Naive thymus-derived CD8-positive, alpha-beta T cell (primary cell): ENCODE results near the gene WWC2. TPM values are rescaled to one million over a fixed set of nuclear protein-coding genes. Genes with fewer than 3 reads are reported as not detected.

ENCODE experiments used
- ATAC-seq, 2 donors: fragments of 150-1000 bp; cut with Tn5 transposase in 1 of 2; sonication (Bioruptor Pico), chemical (Tn5 transposase) in 1 of 2; 1 replicate in 1 of 2; 2 replicates in 1 of 2; pipeline ENCODE4 v1.10.0; 2021; ENCODE audit warnings: mild to moderate bottlenecking in 2 of 2, moderate library complexity in 2 of 2
- POLR2A ChIA-PET: fragments of 350-600 bp; sonication (Branson Sonifier 250); formaldehyde crosslinking; loops from one replicate; lab custom pipeline; 2021; ENCODE audit warnings: antibody characterized with exemption; lab: Charles Lee
- DNase-seq, 10 donors: peaks; one replicate each; pipeline versions ENCODE4 v3.0.0 to v3.0.0-alpha.2; 2020 to 2022
- H3K27ac Mint-ChIP-seq, 10 donors: one replicate each; pipeline ENCODE4 v1.8.0; 2020 to 2022; ENCODE audit warnings: mild to moderate bottlenecking in 10 of 10, mixed read lengths in 10 of 10, moderate library complexity in 4 of 10, inconsistent platforms in 1 of 10
- H3K27me3 Mint-ChIP-seq, 5 donors: one replicate each; pipeline ENCODE4 v1.8.0; 2021 to 2022; ENCODE audit warnings: mixed read lengths in 5 of 5
- H3K36me3 Mint-ChIP-seq, 3 donors: one replicate each; pipeline ENCODE4 v1.8.0; 2020 to 2022; ENCODE audit warnings: mixed read lengths in 3 of 3, mild to moderate bottlenecking in 2 of 3, inconsistent platforms in 1 of 3
- H3K4me1 Mint-ChIP-seq, 4 donors: one replicate each; pipeline ENCODE4 v1.8.0; 2021 to 2022; ENCODE audit warnings: mixed read lengths in 4 of 4
- H3K4me3 Mint-ChIP-seq, 10 donors: one replicate each; pipeline ENCODE4 v1.8.0; 2020 to 2022; ENCODE audit warnings: mild to moderate bottlenecking in 10 of 10, mixed read lengths in 10 of 10, moderate library complexity in 6 of 10, inconsistent platforms in 1 of 10
- H3K9me3 Mint-ChIP-seq, 9 donors: one replicate each; pipeline ENCODE4 v1.8.0; 2020 to 2022; ENCODE audit warnings: mixed read lengths in 9 of 9, mild to moderate bottlenecking in 3 of 9, inconsistent platforms in 1 of 9, moderate library complexity in 1 of 9
- polyA plus RNA-seq, 3 donors: library from polyadenylated mRNA; unstranded; fragments of 300-500 nt; fragmentation: Illumina TruSeq; gene quantifications; one replicate each; pipeline ENCODE4 v1.2.3, GENCODE V29; 2021
- total RNA-seq, 8 experiments: library from RNA in 2 of 8; stranded (reverse) in 2 of 8; gene quantifications; one replicate each; pipeline ENCODE4 v1.2.3 and lab custom pipeline; 2021 to 2026

Gene WWC2
- total RNA-seq (1 to 10 TPM; 7.4 to 8.0 TPM), polyA plus RNA-seq (1 to 10 TPM in 1 of 3 donors, under 1 TPM in 2; 0.59 to 1.0 (median 0.77) TPM), total RNA-seq (lab: John Stamatoyannopoulos, UW) (6.9 to 27.8 (median 14.1) reads per million in 6 experiments)

GRCh38 chr4:183098723-183099536 lies at the start of gene WWC2:
WWC2 (plus strand) TSS chr4:183099257; CDS start chr4:183099492, 235 bp downstream.
- peak within 1 kb of the TSS; percentile 72 to 86 (median 76) for H3K4me3 Mint-ChIP-seq
- DNase-seq, result peak; percentile 37 to 79 (median 52)
- ATAC-seq, result peak; percentile 80 to 84
- H3K36me3 Mint-ChIP-seq, result no peaks in the 10 kb centered on the region
- peaks cover 0 to 1% (median 0%) of the 10 kb centered on the region in 9 donors for H3K9me3 Mint-ChIP-seq
- peaks cover 0 to 29% (median 7%) of the 10 kb centered on the region in 5 donors for H3K27me3 Mint-ChIP-seq
- peaks cover 2 to 18% (median 11%) of the 10 kb centered on the region in 4 donors for H3K4me1 Mint-ChIP-seq
- POLR2A ChIA-PET, result interaction anchor here (0.8 to 1.2 kb wide), 3 partner anchors 17 to 344 kb away, joined by 3 read pairs; no protein-coding TSS in a partner anchor
- peak within 1 kb of the TSS in 4 of 10 donors; percentile 14 to 70 (median 65) for H3K27ac Mint-ChIP-seq

- Mint-ChIP-seq H3K9me3 (peaks cover 0 to 1% (median 0%) of the 10 kb centered on the region in 9 donors), H3K4me3 (no peak overlapping the region), H3K27me3 (peaks cover 3 to 17% (median 8%) of the 10 kb centered on the region in 5 donors), H3K4me1 (no peaks in the 10 kb centered on the region), H3K36me3 (peaks cover 0 to 4% (median 0%) of the 10 kb centered on the region in 3 donors), H3K27ac (no peak overlapping the region)
- ATAC-seq (no peak), DNase-seq (no peak)
- POLR2A ChIA-PET, result no interaction called here
Measured at GRCh38 chr4:183053681-183054080, 45.4 kb upstream of the WWC2 start.

- ATAC-seq (no peak), DNase-seq (no peak)
- Mint-ChIP-seq H3K4me3 (no peak overlapping the region), H3K36me3 (no peaks in the 10 kb centered on the region), H3K27me3 (peaks cover 6 to 16% (median 12%) of the 10 kb centered on the region in 5 donors), H3K27ac (no peak overlapping the region), H3K9me3 (no peaks in the 10 kb centered on the region), H3K4me1 (no peaks in the 10 kb centered on the region)
- POLR2A ChIA-PET, result no interaction called here
Measured at GRCh38 chr4:183057255-183057654, 41.8 kb upstream of the WWC2 start.

GRCh38 chr4:183059797-183060196 lies 39.3 kb upstream of the WWC2 start:
- no peak overlapping the region for H3K27ac Mint-ChIP-seq
- ATAC-seq, result no peak

GRCh38 chr4:183068502-183068901 lies 30.6 kb upstream of the WWC2 start:
- no peak overlapping the region for H3K27ac Mint-ChIP-seq
- peaks cover 0 to 21% (median 4%) of the 10 kb centered on the region in 9 donors for H3K9me3 Mint-ChIP-seq
- DNase-seq (no peak), ATAC-seq (no peak)
- H3K27me3 Mint-ChIP-seq, result peaks cover 9 to 23% (median 15%) of the 10 kb centered on the region in 5 donors
- no peaks in the 10 kb centered on the region for H3K4me1 Mint-ChIP-seq
- H3K4me3 Mint-ChIP-seq, result no peak overlapping the region
- H3K36me3 Mint-ChIP-seq, result peaks cover 0 to 8% (median 0%) of the 10 kb centered on the region in 3 donors
- POLR2A ChIA-PET, result interaction anchor here (0.5 kb wide), 1 partner anchor 65 kb away, joined by 3 read pairs; no protein-coding TSS in a partner anchor

More at GRCh38 chr4:183059797-183060196, 39.3 kb upstream of the WWC2 start:
- H3K9me3 Mint-ChIP-seq, result peaks cover 0 to 2% (median 0%) of the 10 kb centered on the region in 9 donors
- no peak overlapping the region for H3K4me3 Mint-ChIP-seq
- H3K27me3 Mint-ChIP-seq, result peaks cover 11 to 35% (median 22%) of the 10 kb centered on the region in 5 donors
- no peak for DNase-seq
- H3K4me1 Mint-ChIP-seq, result no peaks in the 10 kb centered on the region
- POLR2A ChIA-PET, result no interaction called here
- H3K36me3 Mint-ChIP-seq, result no peaks in the 10 kb centered on the region

- ATAC-seq (no peak), DNase-seq (no peak)
- Mint-ChIP-seq H3K4me3 (no peak overlapping the region), H3K27me3 (peaks cover 0 to 13% (median 4%) of the 10 kb centered on the region in 5 donors), H3K4me1 (no peaks in the 10 kb centered on the region), H3K36me3 (peaks cover 0 to 8% (median 0%) of the 10 kb centered on the region in 3 donors), H3K9me3 (peaks cover 0 to 21% (median 4%) of the 10 kb centered on the region in 9 donors), H3K27ac (peak overlapping the region in 1 of 10 donors; percentile 49)
- POLR2A ChIA-PET, result no interaction called here
Measured at GRCh38 chr4:183071222-183071621, 27.8 kb upstream of the WWC2 start.

GRCh38 chr4:183072176-183072575 lies 26.9 kb upstream of the WWC2 start:
- H3K36me3 Mint-ChIP-seq, result peaks cover 0 to 8% (median 0%) of the 10 kb centered on the region in 3 donors
- H3K9me3 Mint-ChIP-seq, result peaks cover 0 to 21% (median 4%) of the 10 kb centered on the region in 9 donors
- no peak overlapping the region for H3K4me3 Mint-ChIP-seq
- POLR2A ChIA-PET, result no interaction called here
- H3K27ac Mint-ChIP-seq, result no peak overlapping the region
- H3K4me1 Mint-ChIP-seq, result no peaks in the 10 kb centered on the region
- DNase-seq, result no peak
- H3K27me3 Mint-ChIP-seq, result peaks cover 0 to 13% (median 4%) of the 10 kb centered on the region in 5 donors
- no peak for ATAC-seq

- H3K27me3 Mint-ChIP-seq, result peaks cover 0 to 10% (median 4%) of the 10 kb centered on the region in 5 donors
- no peak overlapping the region for H3K4me3 Mint-ChIP-seq
- no peaks in the 10 kb centered on the region for H3K36me3 Mint-ChIP-seq
- POLR2A ChIA-PET, result no interaction called here
- ATAC-seq (no peak), DNase-seq (no peak)
- H3K9me3 Mint-ChIP-seq, result peaks cover 0 to 13% (median 0%) of the 10 kb centered on the region in 9 donors
- no peak overlapping the region for H3K27ac Mint-ChIP-seq
- no peaks in the 10 kb centered on the region for H3K4me1 Mint-ChIP-seq
Measured at GRCh38 chr4:183073838-183074145, 25.3 kb upstream of the WWC2 start.

GRCh38 chr4:183074288-183074990 lies 24.6 kb upstream of the WWC2 start:
- POLR2A ChIA-PET, result no interaction called here
- Mint-ChIP-seq H3K27me3 (peaks cover 0 to 10% (median 4%) of the 10 kb centered on the region in 5 donors), H3K27ac (no peak overlapping the region), H3K4me1 (no peaks in the 10 kb centered on the region), H3K36me3 (no peaks in the 10 kb centered on the region), H3K9me3 (peaks cover 0 to 13% (median 0%) of the 10 kb centered on the region in 9 donors), H3K4me3 (no peak overlapping the region)
- DNase-seq (no peak), ATAC-seq (no peak)

GRCh38 chr4:183078634-183079033 lies 20.4 kb upstream of the WWC2 start:
- Mint-ChIP-seq H3K36me3 (no peaks in the 10 kb centered on the region), H3K4me1 (no peaks in the 10 kb centered on the region), H3K27ac (peak overlapping the region in 1 of 10 donors; percentile 35), H3K9me3 (no peaks in the 10 kb centered on the region), H3K27me3 (peaks cover 0 to 6% (median under 1%) of the 10 kb centered on the region in 5 donors), H3K4me3 (no peak overlapping the region)
- DNase-seq (no peak), ATAC-seq (no peak)
- POLR2A ChIA-PET, result no interaction called here

GRCh38 chr4:183080372-183081115 lies 18.5 kb upstream of the WWC2 start:
- Mint-ChIP-seq H3K36me3 (no peaks in the 10 kb centered on the region), H3K9me3 (no peaks in the 10 kb centered on the region), H3K27ac (no peak overlapping the region), H3K27me3 (peaks cover 0 to 1% (median 0%) of the 10 kb centered on the region in 5 donors), H3K4me1 (no peaks in the 10 kb centered on the region), H3K4me3 (no peak overlapping the region)
- POLR2A ChIA-PET, result interaction anchor here (0.5 kb wide), 1 partner anchor 13 kb away, joined by 3 read pairs; no protein-coding TSS in a partner anchor
- ATAC-seq (no peak), DNase-seq (no peak)

- H3K27me3 Mint-ChIP-seq, result no peaks in the 10 kb centered on the region
- H3K36me3 Mint-ChIP-seq, result no peaks in the 10 kb centered on the region
- no peak for DNase-seq
- no peak for ATAC-seq
- POLR2A ChIA-PET, result interaction anchor here (0.5 kb wide), 1 partner anchor 14 kb away, joined by 3 read pairs; no protein-coding TSS in a partner anchor
- H3K4me3 Mint-ChIP-seq, result no peak overlapping the region
- no peaks in the 10 kb centered on the region for H3K4me1 Mint-ChIP-seq
- H3K9me3 Mint-ChIP-seq, result no peaks in the 10 kb centered on the region
- no peak overlapping the region for H3K27ac Mint-ChIP-seq
Measured at GRCh38 chr4:183081116-183081469, 18.0 kb upstream of the WWC2 start.
